GM10266 (cell line): ENCODE data around the gene PRM3.
A peak's percentile ranks its signal among the peaks of the same experiment; 100 is the strongest.

Experiments
- DNase-seq: peaks from one replicate; pipeline ENCODE4 v3.0.0; 2012; ENCODE audit errors: extremely low spot score
- TF ChIP-seq, protein P1 (sequence below): IDR thresholded peaks from 2 replicates; pipeline ENCODE4 v1.5.1; 2012; ENCODE audit warnings: mild to moderate bottlenecking, low read depth; ENCODE audit not compliant: control insufficient read depth, insufficient read depth; ENCODE audit errors: missing control alignments

Gene PRM3

DNA sequence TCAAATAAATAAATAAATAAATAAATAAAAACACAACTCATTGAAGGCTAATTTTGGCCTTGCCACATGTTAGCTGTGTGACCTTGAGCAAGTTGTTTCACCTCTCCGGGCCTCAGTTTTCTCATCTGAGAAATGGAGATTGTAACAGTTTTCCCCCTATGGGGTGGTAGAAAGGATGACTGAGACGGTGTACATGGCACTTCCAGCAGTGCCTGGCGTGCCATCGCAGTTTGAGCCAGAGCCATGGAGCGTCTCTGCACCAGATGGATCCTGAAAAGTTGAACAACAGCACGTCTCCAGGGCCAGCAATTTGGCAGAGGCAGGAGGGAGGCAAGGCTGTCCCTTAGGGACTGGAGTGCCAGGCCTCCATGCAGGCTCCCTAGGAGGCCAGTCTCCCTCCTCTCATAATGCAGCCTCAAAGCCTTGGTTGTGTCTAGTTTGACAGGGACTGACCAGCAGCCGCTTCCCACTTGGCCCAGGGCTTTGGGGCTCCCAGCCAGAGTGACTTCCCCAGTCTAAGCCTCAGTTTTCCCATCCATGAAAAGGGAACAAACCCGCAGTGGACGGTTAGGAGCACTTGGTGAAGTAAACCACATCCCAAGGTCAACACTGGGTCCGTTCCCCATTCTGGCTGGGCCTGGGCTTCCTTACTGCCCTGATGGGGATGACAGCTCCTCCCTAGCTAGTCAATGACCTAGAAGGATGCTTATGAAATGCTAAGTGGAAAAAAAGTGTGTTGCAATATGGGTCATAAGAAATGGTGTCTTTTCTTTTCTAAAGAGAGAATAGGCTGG lies 36.8 kb downstream of the PRM3 start:
- DNase-seq = no peak
- TF ChIP-seq, protein P1, sequence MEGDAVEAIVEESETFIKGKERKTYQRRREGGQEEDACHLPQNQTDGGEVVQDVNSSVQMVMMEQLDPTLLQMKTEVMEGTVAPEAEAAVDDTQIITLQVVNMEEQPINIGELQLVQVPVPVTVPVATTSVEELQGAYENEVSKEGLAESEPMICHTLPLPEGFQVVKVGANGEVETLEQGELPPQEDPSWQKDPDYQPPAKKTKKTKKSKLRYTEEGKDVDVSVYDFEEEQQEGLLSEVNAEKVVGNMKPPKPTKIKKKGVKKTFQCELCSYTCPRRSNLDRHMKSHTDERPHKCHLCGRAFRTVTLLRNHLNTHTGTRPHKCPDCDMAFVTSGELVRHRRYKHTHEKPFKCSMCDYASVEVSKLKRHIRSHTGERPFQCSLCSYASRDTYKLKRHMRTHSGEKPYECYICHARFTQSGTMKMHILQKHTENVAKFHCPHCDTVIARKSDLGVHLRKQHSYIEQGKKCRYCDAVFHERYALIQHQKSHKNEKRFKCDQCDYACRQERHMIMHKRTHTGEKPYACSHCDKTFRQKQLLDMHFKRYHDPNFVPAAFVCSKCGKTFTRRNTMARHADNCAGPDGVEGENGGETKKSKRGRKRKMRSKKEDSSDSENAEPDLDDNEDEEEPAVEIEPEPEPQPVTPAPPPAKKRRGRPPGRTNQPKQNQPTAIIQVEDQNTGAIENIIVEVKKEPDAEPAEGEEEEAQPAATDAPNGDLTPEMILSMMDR = no peak

DNA sequence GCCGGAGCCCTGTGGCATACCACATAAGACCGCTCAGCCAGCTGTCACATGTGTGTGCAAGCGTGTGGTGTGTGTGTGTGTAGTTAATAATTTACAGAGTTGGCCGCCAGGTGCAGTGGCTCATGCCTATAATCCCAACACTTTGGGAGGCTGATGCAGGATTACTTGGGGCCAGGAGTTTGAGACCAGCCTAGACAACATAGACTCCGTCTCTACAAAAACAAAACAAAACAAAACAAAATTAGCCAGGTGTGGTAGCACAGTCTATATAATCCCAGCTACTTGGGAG lies 37.8 kb downstream of the PRM3 start:
- TF ChIP-seq, protein P1 = no peak
- no peak for DNase-seq

DNA sequence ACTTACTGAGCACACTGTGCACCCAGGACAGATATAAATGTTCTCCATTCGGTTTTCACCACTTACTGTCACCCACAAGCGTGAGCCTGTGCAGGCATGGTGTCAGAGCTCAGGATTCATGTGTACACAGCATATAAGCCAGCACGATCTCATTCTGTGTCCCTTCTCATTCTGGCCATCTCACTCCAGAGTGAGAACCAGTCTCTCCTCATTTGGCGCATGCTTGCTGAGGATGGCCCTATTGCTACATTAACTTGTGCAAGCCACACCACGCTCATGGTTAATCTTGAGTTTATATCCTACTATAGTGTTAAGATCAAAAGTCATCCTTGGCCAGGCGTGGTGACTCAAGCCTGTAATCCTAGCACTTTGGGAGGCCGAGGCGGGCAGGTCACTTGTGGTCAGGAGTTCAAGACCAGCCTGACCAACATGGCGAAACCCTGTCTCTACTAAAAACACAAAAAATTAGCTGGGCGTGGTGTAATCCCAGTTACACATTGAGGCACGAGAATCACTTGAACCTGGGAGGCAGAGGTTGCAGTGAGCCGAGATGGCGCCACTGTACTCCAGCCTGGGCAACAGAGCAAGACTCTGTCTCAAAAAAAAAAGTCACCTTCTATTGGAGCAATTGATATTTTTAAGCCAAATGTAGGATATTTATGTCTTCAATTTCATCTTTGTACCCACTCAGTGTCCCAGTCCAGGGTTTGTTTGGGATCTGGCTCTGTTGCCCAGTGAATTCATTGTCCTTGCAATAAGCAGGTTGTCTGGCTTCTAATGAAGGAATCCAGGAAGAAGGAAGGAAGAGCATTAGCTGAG lies 38.3 kb downstream of the PRM3 start:
- TF ChIP-seq, protein P1 = no peak
- DNase-seq = no peak

DNA sequence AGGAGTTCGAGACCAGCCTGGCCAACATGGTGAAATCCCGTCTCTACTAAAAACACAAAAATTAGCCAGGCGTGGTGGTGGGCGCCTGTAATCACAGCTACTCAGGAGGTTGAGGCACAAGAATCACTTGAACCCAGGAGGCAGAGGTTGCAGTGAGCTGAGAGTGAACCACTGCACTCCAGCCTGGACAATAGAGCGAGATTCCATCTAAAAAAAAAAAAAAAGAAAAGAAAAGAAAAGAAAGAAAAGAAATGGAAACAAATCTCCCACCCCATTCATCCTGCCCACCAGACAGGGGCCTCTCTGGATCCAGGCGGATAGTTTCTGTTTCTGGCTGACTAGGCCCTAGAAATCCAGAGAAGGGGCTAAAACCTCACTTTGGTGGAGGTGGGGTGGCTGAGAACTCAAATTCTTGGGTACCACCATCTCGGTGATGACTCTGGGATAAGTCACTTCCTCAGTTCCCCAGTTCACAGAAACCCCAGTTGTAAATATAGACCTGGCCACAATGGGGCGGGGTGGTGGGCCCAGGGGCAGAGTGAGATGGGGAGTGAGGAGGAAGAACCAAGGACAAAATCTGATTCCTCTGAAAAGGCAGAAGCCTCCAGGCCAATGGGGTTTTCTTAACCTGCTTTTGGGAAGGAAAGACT lies 39.6 kb downstream of the PRM3 start:
- TF ChIP-seq, protein P1 = no peak
- DNase-seq = no peak

GRCh38 chr16:11232852-11233726 lies 40.3 kb downstream of the PRM3 start:
- peak; percentile 71 for DNase-seq
- TF ChIP-seq, protein P1 = peak; percentile 5

- TF ChIP-seq, protein P1 = no peak
- no peak for DNase-seq
Observed at GRCh38 chr16:11232302-11232851, 41.1 kb downstream of the PRM3 start.
